Heart right ventricle (tissue), 16 donors: ENCODE results near the gene DNHD1. TPM values are rescaled to one million over a fixed set of nuclear protein-coding genes. Genes with fewer than 3 reads are reported as not detected.

Experiments used
- ATAC-seq, 8 donors: fragments of 200-7000 bp; cut with Tn5 transposase; one replicate each; pipeline ENCODE4 v1.9.1; 2020; ENCODE audit warnings: mild to moderate bottlenecking in 8 of 8, moderate library complexity in 8 of 8, moderate number of reproducible peaks in 1 of 8
- DNase-seq, 2 donors: peaks; one replicate each; pipeline ENCODE4 v3.0.0-alpha.2; 2020
- H3K27ac ChIP-seq, 10 donors: fragments of 200-600 bp; sonication (generic) in 2 of 10; one replicate each; pipeline versions ENCODE4 v1.5.0 to v1.8.0; 2020 to 2022; ENCODE audit warnings: mild to moderate bottlenecking in 3 of 10
- H3K27me3 ChIP-seq, 7 donors: fragments of 200-600 bp; one replicate each; pipeline ENCODE4 v1.8.0; 2021 to 2022; ENCODE audit warnings: mild to moderate bottlenecking in 2 of 7
- H3K36me3 ChIP-seq, 9 donors: fragments of 200-600 bp; sonication (generic) in 1 of 9; one replicate each; pipeline versions ENCODE4 v1.5.0 to v1.8.0; 2020 to 2022; ENCODE audit warnings: mild to moderate bottlenecking in 2 of 9
- H3K4me1 ChIP-seq, 9 donors: fragments of 200-600 bp; sonication (generic) in 1 of 9; one replicate each; pipeline versions ENCODE4 v1.5.0 to v1.8.0; 2020 to 2022; ENCODE audit warnings: mild to moderate bottlenecking in 4 of 9
- H3K4me3 ChIP-seq, 10 donors: fragments of 200-600 bp; sonication (generic) in 2 of 10; one replicate each; pipeline versions ENCODE4 v1.5.0 to v1.8.0; 2020 to 2022; ENCODE audit warnings: mild to moderate bottlenecking in 7 of 10, moderate library complexity in 2 of 10
- H3K9me3 ChIP-seq, 11 donors: fragments of 200-600 bp in 10 of 11; sonication (generic) in 2 of 11; one replicate each; pipeline versions ENCODE4 v1.5.0 to v1.8.0; 2013 to 2022; ENCODE audit warnings: mild to moderate bottlenecking in 2 of 11, control low read depth in 1 of 11, moderate library complexity in 1 of 11
- WGBS, 2 donors: extraction: QIAGEN DNeasy Blood & Tissue Kit; methylation state at CpG; one replicate each; pipeline ENCODE4 v1.1.7; 2013; ENCODE audit warnings: inconsistent platforms in 1 of 2; 5-methylcytosine and 5-hydroxymethylcytosine counted together
- intact Hi-C, 10 donors: fragments of 100-400 bp; cut with DNase I; formaldehyde crosslinking; loops; one replicate each; pipeline versions ENCODE4 v1.11.1 to v1.14.2; 2022
- polyA plus RNA-seq, 2 donors: library from polyadenylated mRNA; stranded (reverse); fragments of 200-250 nt; gene quantifications; one replicate each; pipeline ENCODE4 v1.2.3, GENCODE V29; 2013
- total RNA-seq, 10 donors: library from RNA; stranded (reverse); fragmentation: NEBNext Ultra II Directional in 3 of 10; extraction: Animal tissue kit (Norgen Biotek cat#: 25700) in 3 of 10; gene quantifications; one replicate each; pipeline versions ENCODE4 v1.2.1 to v1.2.4, GENCODE V29; 2021 to 2023
- TF ChIP-seq, protein P1 (sequence below), 9 donors: fragments of 200-600 bp; sonication (generic) in 2 of 9; IDR thresholded peaks; one replicate each; pipeline versions ENCODE4 v1.5.0 to v1.8.0; 2021 to 2022; ENCODE audit warnings: antibody characterized with exemption in 9 of 9, mild to moderate bottlenecking in 5 of 9, moderate library complexity in 1 of 9
- donor health status: Arrhythmogenic right ventricular cardiomyopathy.
- donor health status: ischemic (EF 13 %, LVEDD 7.1; RV severe dilation, severe dysfunction).
- donor health status: healthy with polysubstance abuse.
- donor health status: DM: no; HTN: yes; CAD: no.
- donor health status: DM: no; HTN: no; CAD: no.
- donor health status: ischemic (EF 25% LVEDD 6.9; RV normal size, moderate dysfunction).
- donor health status: ischemic (EF 25% LVEDD 5.7; RV mildly dilated, moderate dysfunction).
- donor health status: healthy.
- donor health status: DM: yes; HTN: yes; CAD: no.
- donor health status: Ischemic cardiomyopathy.
- donor health status: ischemic (EF 35%, LVEDD 5.7; RV mildly dilated, moderate dysfunction).
- donor health status: nonischemic (EF 11% LVEDD 7.7; RV severe dilation, severe dysfunction).
- donor health status: DM: yes; HTN: yes; CAD: no.
- donor health status: PGD.
- donor health status: ischemic (EF 29% LVEDD 5.4; RV normal size, mild dysfunction).
- donor health status: nonischemic (EF 23%, LVEDD 6.1; RV moderate dilation, normal function).

The DNHD1 gene
- total and polyA plus RNA-seq, 12 donors, result 1.7 to 13.8 (median 6.5) TPM

DNA sequence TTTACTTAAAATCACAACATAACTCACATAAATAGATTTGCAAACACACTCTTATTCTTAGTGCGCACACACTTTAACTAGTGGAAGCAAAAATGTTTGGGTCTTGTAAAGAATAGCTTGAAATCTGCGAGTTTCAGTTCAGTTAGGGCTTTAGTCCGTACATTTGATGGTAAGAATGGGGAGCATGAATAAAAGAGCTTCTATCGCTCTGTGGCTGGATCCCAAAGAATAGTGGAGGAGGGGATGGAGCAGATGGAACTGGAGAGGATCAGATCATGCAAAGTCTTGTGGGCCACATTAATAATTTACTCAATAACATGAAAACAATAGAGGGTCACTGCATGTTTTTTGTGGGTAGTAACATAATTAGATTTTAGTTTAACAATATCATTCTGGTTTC, 44.3 kb downstream of the DNHD1 start:
- no peak overlapping the region for H3K4me3 ChIP-seq
- intact Hi-C loops, result no loop called here
- H3K9me3 ChIP-seq, result no peaks in the 10 kb centered on the region
- TF ChIP-seq, protein P1, sequence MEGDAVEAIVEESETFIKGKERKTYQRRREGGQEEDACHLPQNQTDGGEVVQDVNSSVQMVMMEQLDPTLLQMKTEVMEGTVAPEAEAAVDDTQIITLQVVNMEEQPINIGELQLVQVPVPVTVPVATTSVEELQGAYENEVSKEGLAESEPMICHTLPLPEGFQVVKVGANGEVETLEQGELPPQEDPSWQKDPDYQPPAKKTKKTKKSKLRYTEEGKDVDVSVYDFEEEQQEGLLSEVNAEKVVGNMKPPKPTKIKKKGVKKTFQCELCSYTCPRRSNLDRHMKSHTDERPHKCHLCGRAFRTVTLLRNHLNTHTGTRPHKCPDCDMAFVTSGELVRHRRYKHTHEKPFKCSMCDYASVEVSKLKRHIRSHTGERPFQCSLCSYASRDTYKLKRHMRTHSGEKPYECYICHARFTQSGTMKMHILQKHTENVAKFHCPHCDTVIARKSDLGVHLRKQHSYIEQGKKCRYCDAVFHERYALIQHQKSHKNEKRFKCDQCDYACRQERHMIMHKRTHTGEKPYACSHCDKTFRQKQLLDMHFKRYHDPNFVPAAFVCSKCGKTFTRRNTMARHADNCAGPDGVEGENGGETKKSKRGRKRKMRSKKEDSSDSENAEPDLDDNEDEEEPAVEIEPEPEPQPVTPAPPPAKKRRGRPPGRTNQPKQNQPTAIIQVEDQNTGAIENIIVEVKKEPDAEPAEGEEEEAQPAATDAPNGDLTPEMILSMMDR (IDR thresholded peaks at IDR 0.05), result no peak
- ATAC-seq, result no peak
- WGBS, 2 donors, result 69 to 89% methylated on average over 4 of the region's 4 CpGs
- no peak for DNase-seq
- peaks cover 0 to 15% (median 4%) of the 10 kb centered on the region in 9 donors for H3K36me3 ChIP-seq
- no peak overlapping the region for H3K27ac ChIP-seq
- no peaks in the 10 kb centered on the region for H3K27me3 ChIP-seq
- peaks cover 0 to 13% (median 0%) of the 10 kb centered on the region in 9 donors for H3K4me1 ChIP-seq

DNA sequence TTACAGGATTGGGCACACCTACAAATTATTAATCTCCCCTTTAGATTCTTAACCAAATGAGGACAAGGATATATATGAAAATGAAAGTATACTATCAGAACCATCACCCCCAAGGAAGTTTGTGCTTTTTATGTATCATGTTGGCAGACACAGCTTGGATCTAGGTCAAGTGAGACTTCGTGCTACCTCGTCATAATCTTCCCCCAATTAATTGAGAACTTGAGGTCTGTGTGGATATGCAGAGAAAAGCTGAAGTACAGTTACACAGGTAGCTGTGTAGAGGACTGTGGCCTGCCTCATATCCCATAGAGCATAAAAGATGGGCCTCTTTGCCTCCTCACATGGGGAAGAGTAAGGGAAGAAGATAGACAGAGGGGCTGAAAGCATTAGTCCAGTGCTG, 45.6 kb downstream of the DNHD1 start:
- intact Hi-C loops, result no loop called here
- TF ChIP-seq, protein P1 (IDR thresholded peaks at IDR 0.05), result no peak
- Histone ChIP-seq H3K4me1 (peaks cover 0 to 21% (median 0%) of the 10 kb centered on the region in 9 donors), H3K9me3 (no peaks in the 10 kb centered on the region), H3K27ac (no peak overlapping the region), H3K36me3 (peaks cover 0 to 25% (median 4%) of the 10 kb centered on the region in 9 donors), H3K4me3 (no peak overlapping the region), H3K27me3 (no peaks in the 10 kb centered on the region)
- DNase-seq (no peak), ATAC-seq (no peak)
- 62 to 85% methylated on average over 2 of the region's 2 CpGs for WGBS, 2 donors

DNA sequence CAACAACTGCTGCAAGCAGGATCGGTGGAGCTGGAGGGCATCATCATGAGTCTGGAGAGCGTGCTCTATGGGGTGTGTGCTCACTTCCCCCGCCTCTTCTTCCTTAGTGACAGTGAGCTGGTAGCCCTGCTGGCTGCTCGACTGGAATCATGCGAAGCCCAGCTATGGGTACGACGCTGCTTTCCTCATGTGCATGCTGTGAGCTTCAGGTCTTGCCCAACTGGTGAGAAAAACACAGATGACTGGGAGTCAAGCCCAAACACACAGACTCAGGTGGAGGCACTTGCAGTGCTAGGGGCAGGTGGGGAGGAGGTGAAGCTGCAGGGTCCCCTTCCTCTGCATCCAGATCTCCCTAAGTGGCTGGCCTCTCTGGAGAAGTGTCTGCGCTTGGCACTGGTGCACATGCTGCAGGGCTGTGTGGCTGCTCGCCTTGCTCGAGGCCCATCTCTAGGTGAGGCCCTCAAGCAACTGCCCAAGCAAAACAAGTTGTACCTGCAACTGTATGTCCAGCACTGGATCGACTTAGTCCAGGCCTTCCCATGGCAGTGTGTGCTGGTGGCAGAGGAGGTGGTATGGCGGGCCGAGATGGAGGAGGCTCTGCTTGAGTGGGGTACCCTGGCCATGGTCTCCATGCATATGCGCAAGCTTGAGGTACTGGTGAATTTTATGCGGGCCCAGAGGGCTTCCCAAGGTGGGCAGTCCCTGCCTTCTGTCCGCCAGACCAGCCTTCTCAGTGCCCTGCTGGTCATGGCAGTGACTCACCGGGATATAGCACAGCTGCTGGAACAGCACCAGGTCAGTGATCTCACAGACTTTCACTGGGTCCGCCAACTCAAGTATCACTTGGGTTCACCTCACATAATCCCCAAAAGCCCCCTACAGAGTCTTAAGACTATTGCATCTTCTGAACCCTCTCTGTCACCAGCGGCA, 48.1 kb downstream of the DNHD1 start:
- H3K9me3 ChIP-seq, result no peaks in the 10 kb centered on the region
- no peaks in the 10 kb centered on the region for H3K27me3 ChIP-seq
- no peak overlapping the region for H3K4me3 ChIP-seq
- H3K36me3 ChIP-seq, result peaks cover 0 to 30% (median 4%) of the 10 kb centered on the region in 9 donors
- WGBS, 2 donors, result 95 to 96% methylated on average over 19 of the region's 19 CpGs
- ATAC-seq, result peak in 6 of 8 donors; percentile 6 to 37 (median 20)
- TF ChIP-seq, protein P1 (IDR thresholded peaks at IDR 0.05), result no peak
- peak overlapping the region in 1 of 10 donors; percentile 38 for H3K27ac ChIP-seq
- intact Hi-C loops, result loop anchor here in 1 of 10 donors (5.0 kb wide), 1 partner anchor 57 kb away; the partner anchor contains the start of genes ILK and RRP8
- H3K4me1 ChIP-seq, result peaks cover 0 to 21% (median 0%) of the 10 kb centered on the region in 9 donors
- no peak for DNase-seq

DNA sequence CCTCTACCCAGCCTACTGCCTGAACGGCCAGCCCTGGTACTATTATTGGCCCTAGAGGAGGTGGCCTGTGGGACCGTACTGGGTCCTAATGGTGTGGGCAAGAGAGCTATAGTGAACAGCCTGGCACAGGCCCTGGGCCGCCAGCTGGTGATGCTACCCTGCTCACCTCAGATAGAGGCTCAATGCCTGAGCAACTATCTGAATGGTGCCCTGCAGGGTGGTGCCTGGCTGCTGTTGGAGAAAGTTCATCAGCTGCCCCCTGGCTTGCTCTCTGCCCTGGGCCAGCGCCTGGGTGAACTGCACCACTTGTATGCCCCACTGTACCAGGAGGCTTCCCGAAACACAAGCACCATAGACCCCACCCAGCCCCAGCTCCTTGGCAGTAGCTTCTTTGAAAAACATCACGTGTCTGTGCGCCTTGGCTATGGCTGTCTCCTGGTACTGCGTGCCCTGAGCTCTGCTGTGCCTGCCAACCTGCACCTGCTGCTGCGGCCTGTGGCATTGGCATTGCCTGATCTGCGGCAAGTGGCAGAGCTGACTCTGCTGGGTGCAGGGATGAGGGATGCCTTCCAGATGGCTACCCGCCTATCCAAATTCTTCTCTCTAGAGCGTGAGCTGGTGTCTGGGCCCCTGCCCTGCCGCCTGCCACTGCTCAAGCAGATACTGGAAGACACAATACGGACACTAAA, 49.0 kb downstream of the DNHD1 start:
- peak overlapping the region in 2 of 10 donors; percentile 9 to 38 for H3K27ac ChIP-seq
- peaks cover 0 to 21% (median 0%) of the 10 kb centered on the region in 9 donors for H3K4me1 ChIP-seq
- H3K9me3 ChIP-seq, result no peaks in the 10 kb centered on the region
- TF ChIP-seq, protein P1 (IDR thresholded peaks at IDR 0.05), result no peak
- DNase-seq (peak; percentile 44 to 57), ATAC-seq (peak; percentile 79 to 95 (median 88))
- H3K4me3 ChIP-seq, result no peak overlapping the region
- no peaks in the 10 kb centered on the region for H3K27me3 ChIP-seq
- H3K36me3 ChIP-seq, result peaks cover 0 to 30% (median 4%) of the 10 kb centered on the region in 9 donors
- 72 to 78% methylated on average over 14 of the region's 14 CpGs for WGBS, 2 donors
- intact Hi-C loops, result loop anchor here in 1 of 10 donors (5.0 kb wide), 1 partner anchor 56 kb away; the partner anchor contains the start of genes ILK and RRP8
